GM12878 (cell line): ENCODE data around the gene NKAIN2. TPM values are rescaled to one million over a fixed set of nuclear protein-coding genes. Genes with fewer than 3 reads are reported as not detected.

ENCODE experiments used
- ATAC-seq: fragments of 200-7000 bp; cut with Tn5 transposase; 3 replicates; pipeline ENCODE4 v1.9.1; 2020; ENCODE audit warnings: mild to moderate bottlenecking, moderate library complexity
- BruUV-seq: library from RNA; stranded (reverse); fragments of 400-500 nt; replicated peaks from 2 replicates; lab custom pipeline; 2021; lab: Mats Ljungman, UMichigan
- CTCF ChIA-PET: fragments of 300-600 bp; sonication (Branson Sonifier 250); formaldehyde crosslinking; extraction: SDS; loops from one replicate; lab custom pipeline; 2021; ENCODE audit warnings: inconsistent platforms; lab: Yijun Ruan, JAX
- POLR2A ChIA-PET: fragments of 350-600 bp; formaldehyde crosslinking; extraction: SDS; loops from one replicate; lab custom pipeline; 2021; ENCODE audit warnings: inconsistent platforms; lab: Charles Lee
- RAD21 ChIA-PET: fragments of 300-600 bp; sonication (Branson Sonifier 250); formaldehyde crosslinking; loops from one replicate; lab custom pipeline; 2023; ENCODE audit warnings: antibody characterized with exemption; ENCODE audit not compliant: unreplicated experiment; lab: Charles Lee
- SMC1A ChIA-PET: fragments of 300-600 bp; sonication (Branson Sonifier 250); formaldehyde crosslinking; loops from one replicate; lab custom pipeline; 2023; ENCODE audit not compliant: unreplicated experiment, uncharacterized antibody; lab: Charles Lee
- DNase-seq: peaks from one replicate; pipeline ENCODE4 v3.0.0-alpha.2; 2011; ENCODE audit warnings: low read depth, low spot score
- FAIRE-seq: peaks from 3 replicates; lab custom pipeline; 2011; peaks lifted over from hg19 to GRCh38; lab: Jason Lieb, UNC
- H2AFZ ChIP-seq: 2 replicates; pipeline ENCODE4 v1.6.0; 2011; ENCODE audit warnings: low read depth, low read length, control low read depth; ENCODE audit not compliant: control insufficient read depth
- H3K27ac ChIP-seq: 2 replicates; pipeline ENCODE4 v1.5.1; 2011; ENCODE audit warnings: control low read depth; ENCODE audit not compliant: control insufficient read depth, insufficient read depth
- H3K27me3 ChIP-seq, 2 experiments: replicated peaks in 1 of 2; 2 replicates each; pipeline versions ENCODE4 v1.6.0 to v1.6.1; 2011; ENCODE audit warnings: low read length in 1 of 2; ENCODE audit not compliant: control insufficient read depth in 2 of 2, insufficient read depth in 2 of 2
- H3K36me3 ChIP-seq, 2 experiments: 2 replicates each; pipeline ENCODE4 v1.5.1; 2011; ENCODE audit warnings: low read length in 1 of 2; ENCODE audit not compliant: control insufficient read depth in 2 of 2, insufficient read depth in 2 of 2
- H3K4me1 ChIP-seq: 2 replicates; pipeline ENCODE4 v1.6.1; 2011; ENCODE audit warnings: mild to moderate bottlenecking, low read length, moderate library complexity, mixed read lengths; ENCODE audit not compliant: control insufficient read depth, insufficient read depth
- H3K4me2 ChIP-seq: 2 replicates; pipeline ENCODE4 v1.6.0; 2011; ENCODE audit warnings: control low read depth; ENCODE audit not compliant: control insufficient read depth, insufficient read depth
- H3K4me3 ChIP-seq: fragments of 200-600 bp; sonication (generic); 2 replicates; pipeline ENCODE4 v1.5.1; 2016
- H3K79me2 ChIP-seq: 2 replicates; pipeline ENCODE4 v1.6.0; 2011; ENCODE audit warnings: low read length; ENCODE audit not compliant: control insufficient read depth, insufficient read depth
- H3K9ac ChIP-seq: 2 replicates; pipeline ENCODE4 v1.8.0; 2011; ENCODE audit warnings: low read length, control low read depth, mixed read lengths; ENCODE audit not compliant: control insufficient read depth, insufficient read depth
- H3K9me3 ChIP-seq: replicated peaks from 3 replicates; pipeline ENCODE4 v1.5.1; 2011; ENCODE audit warnings: mild to moderate bottlenecking, low read length; ENCODE audit not compliant: control insufficient read depth, insufficient read depth
- H4K20me1 ChIP-seq: 2 replicates; pipeline ENCODE4 v1.6.0; 2011; ENCODE audit not compliant: control insufficient read depth, insufficient read depth
- CBFB ChIP-seq: IDR thresholded peaks from 2 replicates; pipeline ENCODE4 v1.6.1; 2016; ENCODE audit warnings: antibody characterized with exemption, low read depth
- CBX3 ChIP-seq: fragments of 200-600 bp; sonication (generic); IDR thresholded peaks from 2 replicates; pipeline ENCODE4 v1.6.1; 2016; ENCODE audit warnings: low read depth, borderline replicate concordance
- ESRRA ChIP-seq: IDR thresholded peaks from 2 replicates; pipeline ENCODE4 v1.6.1; 2012; ENCODE audit warnings: mild to moderate bottlenecking, low read length, improper control_type of control experiment
- GABPA ChIP-seq: IDR thresholded peaks from 2 replicates; pipeline ENCODE4 v1.6.1; 2014; ENCODE audit warnings: antibody characterized with exemption, low read depth, mild to moderate bottlenecking, inconsistent platforms
- JUNB ChIP-seq: IDR thresholded peaks from 2 replicates; pipeline ENCODE4 v1.6.1; 2016; ENCODE audit warnings: antibody characterized with exemption, mild to moderate bottlenecking
- NFYA ChIP-seq: IDR thresholded peaks from 2 replicates; pipeline ENCODE4 v1.6.1; 2011; ENCODE audit warnings: low read depth, mild to moderate bottlenecking, low read length, improper control_type of control experiment, borderline replicate concordance
- NR2F1 ChIP-seq: fragments of 450-650 bp; conservative IDR thresholded peaks from 2 replicates; pipeline ENCODE4 v1.6.1; 2017; ENCODE audit warnings: mild to moderate bottlenecking
- PAX8 ChIP-seq: fragments of 450-650 bp; IDR thresholded peaks from 2 replicates; pipeline ENCODE4 v1.6.1; 2017; ENCODE audit warnings: mild to moderate bottlenecking, moderate library complexity
- RBBP5 ChIP-seq: fragments of 200-600 bp; sonication (generic); conservative IDR thresholded peaks from 2 replicates; pipeline ENCODE4 v1.6.1; 2016
- WGBS: methylation state at CpG from one replicate; pipeline ENCODE4 v1.1.6; 2016; ENCODE audit warnings: low lambda C conversion rate; ENCODE audit not compliant: insufficient replicate concordance, insufficient coverage; ENCODE audit errors: missing lambda C conversion rate; 5-methylcytosine and 5-hydroxymethylcytosine counted together
- in situ Hi-C: fragments of 300-500 bp; cut with MboI; formaldehyde crosslinking; loops from 9 replicates; pipeline ENCODE4 v1.14.3; 2018; ENCODE audit warnings: mixed read lengths
- intact Hi-C: fragments of 100-400 bp; cut with micrococcal nuclease; formaldehyde crosslinking; loops from one replicate; pipeline ENCODE4 v1.14.2; 2022; ENCODE audit not compliant: unreplicated experiment
- polyA plus RNA-seq, 11 experiments: library from polyadenylated mRNA; depleted of rRNA in 4 of 11; unstranded in 6 of 11; stranded (reverse) in 5 of 11; fragments of >200 nt; fragmentation: Nextera tagmentation in 4 of 11; fragmentation: Illumina TruSeq in 1 of 11; extraction: Ambion mirVana in 4 of 11; extraction: Trizol in 1 of 11; gene quantifications; 1 replicate in 1 of 11; 2 replicates in 10 of 11; pipeline versions ENCODE4 v1.2.1 to v1.2.3, GENCODE V29; 2011 to 2016; ENCODE audit warnings: inconsistent platforms in 2 of 11, missing spikeins in 2 of 11, low read depth in 1 of 11
- total RNA-seq, 4 experiments: library from RNA; depleted of rRNA in 3 of 4; stranded (reverse); fragments of >200 nt in 3 of 4; fragmentation: Illumina TruSeq in 1 of 4; extraction: Trizol in 1 of 4; gene quantifications; 2 replicates each; pipeline versions ENCODE4 v1.2.1 to v1.2.3, GENCODE V29; 2013 to 2021
- TF ChIP-seq, protein P1 (sequence below): fragments of 450-650 bp; IDR thresholded peaks from 2 replicates; pipeline ENCODE4 v1.6.1; 2017; ENCODE audit warnings: mild to moderate bottlenecking, moderate library complexity
- TF ChIP-seq, protein P2 (sequence below): fragments of 450-650 bp; IDR thresholded peaks from 2 replicates; pipeline ENCODE4 v1.6.1; 2017; ENCODE audit warnings: mild to moderate bottlenecking, moderate library complexity
- TF ChIP-seq, protein P3 (sequence below): IDR thresholded peaks from 2 replicates; pipeline ENCODE4 v1.6.1; 2012; ENCODE audit warnings: improper control_type of control experiment, low read depth, low read length; ENCODE audit not compliant: insufficient replicate concordance

Gene NKAIN2
- total and polyA plus RNA-seq, 10 of the 15 experiments (the other 5 are each of a cell fraction or from before 2014, with no cell fraction given) = not detected

DNA sequence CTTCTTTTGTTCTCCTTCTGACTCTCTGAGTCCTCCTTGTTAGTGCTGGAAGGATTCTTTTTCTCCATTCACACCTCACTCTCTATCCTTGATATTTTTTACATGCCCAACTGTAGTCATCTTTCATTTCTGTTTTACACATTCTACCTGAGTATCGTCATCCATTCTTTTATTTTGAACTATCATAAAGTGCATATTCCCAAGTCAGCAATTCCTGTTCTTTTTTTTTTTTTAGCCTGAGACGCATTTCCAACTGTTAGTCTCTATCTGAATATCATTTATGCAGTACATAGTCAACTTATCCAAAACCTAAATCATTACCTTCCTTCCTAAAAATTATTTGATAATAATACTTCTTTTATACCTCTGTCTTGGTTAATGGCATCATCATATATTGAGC lies 207.5 kb downstream of the NKAIN2 start:
- ChIA-PET CTCF (interaction anchor here (1.4 kb wide), 1 partner anchor 13 kb away, joined by 3 read pairs; no protein-coding TSS in a partner anchor), SMC1A (no interaction called here), RAD21 (no interaction called here), POLR2A (no interaction called here)
- Histone ChIP-seq H3K4me2 (no peak overlapping the region), H4K20me1 (no peaks in the 10 kb centered on the region), H3K4me1 (no peaks in the 10 kb centered on the region; the same call in 1 of the 2 replicates), H3K4me3 (no peak overlapping the region), H3K27ac (no peak overlapping the region), H3K27me3 (no peaks in the 10 kb centered on the region; a peak in 1 of 4 replicates), H3K9ac (no peak overlapping the region), H3K36me3 (no peaks in the 10 kb centered on the region), H2AFZ (no peak overlapping the region), H3K79me2 (no peaks in the 10 kb centered on the region), H3K9me3 (no peaks in the 10 kb centered on the region)
- ATAC-seq = no peak
- intact Hi-C loops = no loop called here
- no TSS peak for BruUV-seq
- FAIRE-seq = no peak
- in situ Hi-C loops = no loop called here
- DNase-seq = no peak
- WGBS = 40% methylated on average over 2 of the region's 2 CpGs
- TF ChIP-seq, protein P1, sequence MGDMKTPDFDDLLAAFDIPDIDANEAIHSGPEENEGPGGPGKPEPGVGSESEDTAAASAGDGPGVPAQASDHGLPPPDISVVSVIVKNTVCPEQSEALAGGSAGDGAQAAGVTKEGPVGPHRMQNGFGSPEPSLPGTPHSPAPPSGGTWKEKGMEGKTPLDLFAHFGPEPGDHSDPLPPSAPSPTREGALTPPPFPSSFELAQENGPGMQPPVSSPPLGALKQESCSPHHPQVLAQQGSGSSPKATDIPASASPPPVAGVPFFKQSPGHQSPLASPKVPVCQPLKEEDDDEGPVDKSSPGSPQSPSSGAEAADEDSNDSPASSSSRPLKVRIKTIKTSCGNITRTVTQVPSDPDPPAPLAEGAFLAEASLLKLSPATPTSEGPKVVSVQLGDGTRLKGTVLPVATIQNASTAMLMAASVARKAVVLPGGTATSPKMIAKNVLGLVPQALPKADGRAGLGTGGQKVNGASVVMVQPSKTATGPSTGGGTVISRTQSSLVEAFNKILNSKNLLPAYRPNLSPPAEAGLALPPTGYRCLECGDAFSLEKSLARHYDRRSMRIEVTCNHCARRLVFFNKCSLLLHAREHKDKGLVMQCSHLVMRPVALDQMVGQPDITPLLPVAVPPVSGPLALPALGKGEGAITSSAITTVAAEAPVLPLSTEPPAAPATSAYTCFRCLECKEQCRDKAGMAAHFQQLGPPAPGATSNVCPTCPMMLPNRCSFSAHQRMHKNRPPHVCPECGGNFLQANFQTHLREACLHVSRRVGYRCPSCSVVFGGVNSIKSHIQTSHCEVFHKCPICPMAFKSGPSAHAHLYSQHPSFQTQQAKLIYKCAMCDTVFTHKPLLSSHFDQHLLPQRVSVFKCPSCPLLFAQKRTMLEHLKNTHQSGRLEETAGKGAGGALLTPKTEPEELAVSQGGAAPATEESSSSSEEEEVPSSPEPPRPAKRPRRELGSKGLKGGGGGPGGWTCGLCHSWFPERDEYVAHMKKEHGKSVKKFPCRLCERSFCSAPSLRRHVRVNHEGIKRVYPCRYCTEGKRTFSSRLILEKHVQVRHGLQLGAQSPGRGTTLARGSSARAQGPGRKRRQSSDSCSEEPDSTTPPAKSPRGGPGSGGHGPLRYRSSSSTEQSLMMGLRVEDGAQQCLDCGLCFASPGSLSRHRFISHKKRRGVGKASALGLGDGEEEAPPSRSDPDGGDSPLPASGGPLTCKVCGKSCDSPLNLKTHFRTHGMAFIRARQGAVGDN = no peak
- no peak for TF ChIP-seq ESRRA
- TF ChIP-seq JUNB = no peak
- TF ChIP-seq, protein P2, sequence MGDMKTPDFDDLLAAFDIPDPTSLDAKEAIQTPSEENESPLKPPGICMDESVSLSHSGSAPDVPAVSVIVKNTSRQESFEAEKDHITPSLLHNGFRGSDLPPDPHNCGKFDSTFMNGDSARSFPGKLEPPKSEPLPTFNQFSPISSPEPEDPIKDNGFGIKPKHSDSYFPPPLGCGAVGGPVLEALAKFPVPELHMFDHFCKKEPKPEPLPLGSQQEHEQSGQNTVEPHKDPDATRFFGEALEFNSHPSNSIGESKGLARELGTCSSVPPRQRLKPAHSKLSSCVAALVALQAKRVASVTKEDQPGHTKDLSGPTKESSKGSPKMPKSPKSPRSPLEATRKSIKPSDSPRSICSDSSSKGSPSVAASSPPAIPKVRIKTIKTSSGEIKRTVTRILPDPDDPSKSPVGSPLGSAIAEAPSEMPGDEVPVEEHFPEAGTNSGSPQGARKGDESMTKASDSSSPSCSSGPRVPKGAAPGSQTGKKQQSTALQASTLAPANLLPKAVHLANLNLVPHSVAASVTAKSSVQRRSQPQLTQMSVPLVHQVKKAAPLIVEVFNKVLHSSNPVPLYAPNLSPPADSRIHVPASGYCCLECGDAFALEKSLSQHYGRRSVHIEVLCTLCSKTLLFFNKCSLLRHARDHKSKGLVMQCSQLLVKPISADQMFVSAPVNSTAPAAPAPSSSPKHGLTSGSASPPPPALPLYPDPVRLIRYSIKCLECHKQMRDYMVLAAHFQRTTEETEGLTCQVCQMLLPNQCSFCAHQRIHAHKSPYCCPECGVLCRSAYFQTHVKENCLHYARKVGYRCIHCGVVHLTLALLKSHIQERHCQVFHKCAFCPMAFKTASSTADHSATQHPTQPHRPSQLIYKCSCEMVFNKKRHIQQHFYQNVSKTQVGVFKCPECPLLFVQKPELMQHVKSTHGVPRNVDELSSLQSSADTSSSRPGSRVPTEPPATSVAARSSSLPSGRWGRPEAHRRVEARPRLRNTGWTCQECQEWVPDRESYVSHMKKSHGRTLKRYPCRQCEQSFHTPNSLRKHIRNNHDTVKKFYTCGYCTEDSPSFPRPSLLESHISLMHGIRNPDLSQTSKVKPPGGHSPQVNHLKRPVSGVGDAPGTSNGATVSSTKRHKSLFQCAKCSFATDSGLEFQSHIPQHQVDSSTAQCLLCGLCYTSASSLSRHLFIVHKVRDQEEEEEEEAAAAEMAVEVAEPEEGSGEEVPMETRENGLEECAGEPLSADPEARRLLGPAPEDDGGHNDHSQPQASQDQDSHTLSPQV = no peak
- TF ChIP-seq RBBP5 = no peak
- TF ChIP-seq NFYA = no peak
- TF ChIP-seq, protein P3, sequence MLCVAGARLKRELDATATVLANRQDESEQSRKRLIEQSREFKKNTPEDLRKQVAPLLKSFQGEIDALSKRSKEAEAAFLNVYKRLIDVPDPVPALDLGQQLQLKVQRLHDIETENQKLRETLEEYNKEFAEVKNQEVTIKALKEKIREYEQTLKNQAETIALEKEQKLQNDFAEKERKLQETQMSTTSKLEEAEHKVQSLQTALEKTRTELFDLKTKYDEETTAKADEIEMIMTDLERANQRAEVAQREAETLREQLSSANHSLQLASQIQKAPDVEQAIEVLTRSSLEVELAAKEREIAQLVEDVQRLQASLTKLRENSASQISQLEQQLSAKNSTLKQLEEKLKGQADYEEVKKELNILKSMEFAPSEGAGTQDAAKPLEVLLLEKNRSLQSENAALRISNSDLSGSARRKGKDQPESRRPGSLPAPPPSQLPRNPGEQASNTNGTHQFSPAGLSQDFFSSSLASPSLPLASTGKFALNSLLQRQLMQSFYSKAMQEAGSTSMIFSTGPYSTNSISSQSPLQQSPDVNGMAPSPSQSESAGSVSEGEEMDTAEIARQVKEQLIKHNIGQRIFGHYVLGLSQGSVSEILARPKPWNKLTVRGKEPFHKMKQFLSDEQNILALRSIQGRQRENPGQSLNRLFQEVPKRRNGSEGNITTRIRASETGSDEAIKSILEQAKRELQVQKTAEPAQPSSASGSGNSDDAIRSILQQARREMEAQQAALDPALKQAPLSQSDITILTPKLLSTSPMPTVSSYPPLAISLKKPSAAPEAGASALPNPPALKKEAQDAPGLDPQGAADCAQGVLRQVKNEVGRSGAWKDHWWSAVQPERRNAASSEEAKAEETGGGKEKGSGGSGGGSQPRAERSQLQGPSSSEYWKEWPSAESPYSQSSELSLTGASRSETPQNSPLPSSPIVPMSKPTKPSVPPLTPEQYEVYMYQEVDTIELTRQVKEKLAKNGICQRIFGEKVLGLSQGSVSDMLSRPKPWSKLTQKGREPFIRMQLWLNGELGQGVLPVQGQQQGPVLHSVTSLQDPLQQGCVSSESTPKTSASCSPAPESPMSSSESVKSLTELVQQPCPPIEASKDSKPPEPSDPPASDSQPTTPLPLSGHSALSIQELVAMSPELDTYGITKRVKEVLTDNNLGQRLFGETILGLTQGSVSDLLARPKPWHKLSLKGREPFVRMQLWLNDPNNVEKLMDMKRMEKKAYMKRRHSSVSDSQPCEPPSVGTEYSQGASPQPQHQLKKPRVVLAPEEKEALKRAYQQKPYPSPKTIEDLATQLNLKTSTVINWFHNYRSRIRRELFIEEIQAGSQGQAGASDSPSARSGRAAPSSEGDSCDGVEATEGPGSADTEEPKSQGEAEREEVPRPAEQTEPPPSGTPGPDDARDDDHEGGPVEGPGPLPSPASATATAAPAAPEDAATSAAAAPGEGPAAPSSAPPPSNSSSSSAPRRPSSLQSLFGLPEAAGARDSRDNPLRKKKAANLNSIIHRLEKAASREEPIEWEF = no peak
- no peak for TF ChIP-seq GABPA
- TF ChIP-seq CBFB = no peak
- no peak for TF ChIP-seq CBX3
- TF ChIP-seq NR2F1 = no peak
- no peak for TF ChIP-seq PAX8
